Epithelial cell of proximal tubule (primary cell): ENCODE results near the gene NBL1. TPM values are rescaled to one million over a fixed set of nuclear protein-coding genes. Genes with fewer than 3 reads are reported as not detected.

ENCODE experiments used
- DNase-seq: peaks from one replicate; pipeline ENCODE4 v3.0.0-alpha.2; 2011; ENCODE audit warnings: low read depth
- H3K4me3 ChIP-seq: 2 replicates; pipeline ENCODE4 v1.5.1; 2011; ENCODE audit warnings: low read depth, mild to moderate bottlenecking, low read length
- total RNA-seq: library from RNA; depleted of rRNA; stranded (reverse); fragments of >200 nt; gene quantifications from 2 replicates; pipeline ENCODE4 v1.2.3, GENCODE V29; 2015
- TF ChIP-seq, protein P1 (sequence below): conservative IDR thresholded peaks from 2 replicates; pipeline ENCODE4 v1.5.1; 2012; ENCODE audit warnings: low read depth, mild to moderate bottlenecking, low read length

Gene NBL1
- total RNA-seq, 1 donor from 2014 or later: 64.6 TPM

DNA sequence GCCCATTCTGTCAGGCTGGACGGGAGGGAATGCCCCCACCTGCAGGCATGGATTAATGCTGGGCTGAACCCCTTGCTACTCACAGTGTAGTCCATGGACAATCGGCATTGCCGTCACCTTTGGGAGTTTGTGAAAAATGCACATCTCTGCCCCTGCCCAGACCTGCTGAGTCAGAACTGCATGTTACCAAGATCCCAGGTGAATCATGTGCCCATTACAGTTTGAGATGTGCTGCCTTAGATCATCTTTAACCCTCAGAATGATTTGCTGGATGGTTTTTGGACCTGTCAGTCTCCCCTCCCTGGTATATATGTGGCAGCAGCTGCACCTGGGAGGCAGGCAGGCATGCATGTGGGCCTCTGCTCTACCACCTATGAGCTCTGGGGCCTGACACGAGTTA is 35.6 kb downstream of the NBL1 start:
- H3K4me3 ChIP-seq: no peak overlapping the region
- TF ChIP-seq, protein P1, sequence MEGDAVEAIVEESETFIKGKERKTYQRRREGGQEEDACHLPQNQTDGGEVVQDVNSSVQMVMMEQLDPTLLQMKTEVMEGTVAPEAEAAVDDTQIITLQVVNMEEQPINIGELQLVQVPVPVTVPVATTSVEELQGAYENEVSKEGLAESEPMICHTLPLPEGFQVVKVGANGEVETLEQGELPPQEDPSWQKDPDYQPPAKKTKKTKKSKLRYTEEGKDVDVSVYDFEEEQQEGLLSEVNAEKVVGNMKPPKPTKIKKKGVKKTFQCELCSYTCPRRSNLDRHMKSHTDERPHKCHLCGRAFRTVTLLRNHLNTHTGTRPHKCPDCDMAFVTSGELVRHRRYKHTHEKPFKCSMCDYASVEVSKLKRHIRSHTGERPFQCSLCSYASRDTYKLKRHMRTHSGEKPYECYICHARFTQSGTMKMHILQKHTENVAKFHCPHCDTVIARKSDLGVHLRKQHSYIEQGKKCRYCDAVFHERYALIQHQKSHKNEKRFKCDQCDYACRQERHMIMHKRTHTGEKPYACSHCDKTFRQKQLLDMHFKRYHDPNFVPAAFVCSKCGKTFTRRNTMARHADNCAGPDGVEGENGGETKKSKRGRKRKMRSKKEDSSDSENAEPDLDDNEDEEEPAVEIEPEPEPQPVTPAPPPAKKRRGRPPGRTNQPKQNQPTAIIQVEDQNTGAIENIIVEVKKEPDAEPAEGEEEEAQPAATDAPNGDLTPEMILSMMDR: no peak
- DNase-seq: no peak

DNA sequence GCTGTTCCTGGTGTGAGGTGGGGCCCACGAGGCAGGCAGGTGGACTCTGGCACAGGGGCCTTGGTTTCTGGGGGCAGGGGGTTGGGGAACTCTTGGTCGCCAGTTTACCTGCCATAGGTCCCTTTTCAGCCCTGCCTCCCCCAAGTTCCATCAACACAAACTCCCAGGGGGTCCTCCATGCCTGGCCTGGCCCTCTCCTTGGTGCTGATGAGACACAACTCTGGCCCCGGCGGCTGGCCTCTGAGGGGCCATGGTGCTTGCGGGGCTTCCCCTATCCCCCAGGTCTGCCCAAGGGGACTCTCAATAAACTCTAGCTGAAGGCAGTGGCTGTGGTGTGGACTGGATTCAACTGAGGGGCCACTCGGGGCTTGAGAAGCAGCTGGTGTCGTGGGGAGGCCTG is 36.5 kb downstream of the NBL1 start:
- no peak for DNase-seq
- TF ChIP-seq, protein P1: no peak
- H3K4me3 ChIP-seq: no peak overlapping the region

DNA sequence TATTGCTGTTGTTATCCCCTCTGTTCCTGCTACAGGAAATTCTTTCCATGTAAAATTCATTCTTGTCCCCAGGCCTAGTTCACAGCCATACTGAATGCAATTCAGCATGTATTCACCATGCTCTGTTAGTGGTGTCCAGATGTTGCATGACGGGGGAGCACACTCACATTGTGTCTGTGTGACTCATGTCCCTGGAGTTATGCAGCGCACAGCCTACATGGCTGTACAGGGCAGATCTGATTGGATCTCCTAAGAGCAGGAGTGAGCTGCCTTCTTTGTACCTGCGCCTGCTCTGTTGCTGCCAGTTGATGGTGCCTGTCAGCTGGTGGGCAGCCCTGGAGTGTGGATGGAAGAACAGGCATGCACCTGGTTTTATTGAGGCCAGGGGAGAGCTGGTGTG is 38.1 kb downstream of the NBL1 start:
- DNase-seq: no peak
- H3K4me3 ChIP-seq: no peak overlapping the region
- TF ChIP-seq, protein P1: no peak

DNA sequence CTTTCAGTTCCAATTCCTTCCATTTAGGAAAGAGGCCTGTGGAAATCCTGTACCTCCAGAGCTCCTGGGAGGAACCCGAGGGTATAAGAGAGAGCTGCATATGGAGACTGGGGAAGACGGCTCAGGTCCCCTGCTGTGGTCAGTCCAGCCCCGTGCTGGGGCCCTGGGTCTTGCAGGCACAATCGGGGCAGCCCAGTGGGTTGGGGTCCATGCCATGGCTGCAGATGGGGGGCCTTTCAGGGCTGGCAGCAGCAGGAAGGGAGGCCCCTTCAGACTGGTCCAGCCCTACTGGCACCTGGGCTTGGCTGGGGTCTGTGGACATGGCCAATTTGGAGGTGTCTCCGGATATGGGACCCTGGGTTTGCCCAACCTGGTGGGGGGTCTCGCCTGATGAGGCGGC is 38.8 kb downstream of the NBL1 start:
- no peak for DNase-seq
- TF ChIP-seq, protein P1: no peak
- H3K4me3 ChIP-seq: no peak overlapping the region

DNA sequence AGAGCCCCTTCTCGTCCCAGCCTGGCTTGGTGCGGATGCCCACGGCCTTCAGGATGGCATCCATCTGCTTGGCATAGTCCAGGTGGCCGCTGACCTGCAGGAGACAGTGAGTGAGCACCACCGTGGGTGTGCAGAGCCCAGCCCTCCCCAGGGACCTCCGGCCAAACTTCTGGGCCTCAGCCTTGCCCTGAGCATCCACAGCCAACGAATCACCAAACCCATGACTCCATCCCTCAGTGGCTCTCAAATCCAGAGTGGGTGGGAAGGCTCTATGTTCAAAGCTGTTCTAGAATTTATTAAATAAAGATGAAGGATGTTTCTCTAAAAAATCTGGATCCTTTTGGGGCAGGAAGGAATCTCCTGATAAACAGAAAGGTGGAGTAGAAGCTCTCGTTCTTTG is 39.2 kb downstream of the NBL1 start:
- H3K4me3 ChIP-seq: no peak overlapping the region
- no peak for DNase-seq
- TF ChIP-seq, protein P1: no peak

DNA sequence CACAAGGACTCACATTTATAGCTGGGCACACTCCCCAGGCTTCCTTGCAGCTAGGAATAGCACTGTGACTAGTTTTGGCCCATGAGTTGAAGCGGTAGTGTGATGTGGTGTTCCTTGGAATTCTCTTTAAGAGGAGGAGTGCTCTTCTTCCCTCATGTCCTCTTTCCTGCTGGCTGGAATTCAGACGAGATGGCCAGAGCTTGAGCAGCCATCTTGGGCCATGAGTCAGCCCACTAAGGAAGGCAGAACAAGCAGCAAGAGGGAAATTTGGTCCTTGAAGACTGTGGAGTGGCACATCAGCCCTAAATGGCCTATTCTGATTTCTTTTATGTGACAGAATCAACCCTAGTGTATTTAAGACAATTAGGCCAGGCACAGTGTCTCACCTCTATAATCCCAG is 40.6 kb downstream of the NBL1 start:
- no peak overlapping the region for H3K4me3 ChIP-seq
- TF ChIP-seq, protein P1: no peak
- DNase-seq: no peak

DNA sequence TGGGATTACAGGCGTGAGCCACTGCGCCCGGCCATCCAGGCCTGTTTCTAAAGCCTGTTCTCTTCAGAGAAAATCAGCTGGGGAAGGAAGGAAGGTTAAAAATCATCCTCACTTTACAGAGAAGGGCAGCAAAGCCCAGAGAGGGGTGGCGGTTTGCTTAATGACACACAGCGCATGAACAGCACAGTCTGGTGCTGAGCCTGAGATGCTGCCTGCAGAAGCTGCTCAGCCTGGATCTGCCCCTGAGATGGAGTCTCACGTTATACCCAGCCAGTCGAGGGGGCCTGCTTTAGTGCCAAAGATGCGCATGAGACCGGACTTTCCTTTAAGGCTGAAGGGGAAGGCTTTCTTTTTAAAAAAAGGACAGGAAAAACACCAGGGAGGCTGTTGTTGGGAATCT is 41.9 kb downstream of the NBL1 start:
- TF ChIP-seq, protein P1: no peak
- DNase-seq: no peak
- H3K4me3 ChIP-seq: no peak overlapping the region
